NCI-H2107 (cell line): ENCODE data around the gene ZXDC.

Experiments
- DNase-seq: peaks from one replicate; lab custom pipeline; 2025; lab: John Stamatoyannopoulos, UW

Gene ZXDC

GRCh38 chr3:126415661-126416591 is 59.8 kb downstream of the ZXDC start:
- no peak for DNase-seq

GRCh38 chr3:126414961-126415660 is 60.6 kb downstream of the ZXDC start:
- no peak for DNase-seq

GRCh38 chr3:126414406-126414805 is 61.3 kb downstream of the ZXDC start:
- no peak for DNase-seq

GRCh38 chr3:126413693-126414080 is 62.0 kb downstream of the ZXDC start:
- no peak for DNase-seq

DNA sequence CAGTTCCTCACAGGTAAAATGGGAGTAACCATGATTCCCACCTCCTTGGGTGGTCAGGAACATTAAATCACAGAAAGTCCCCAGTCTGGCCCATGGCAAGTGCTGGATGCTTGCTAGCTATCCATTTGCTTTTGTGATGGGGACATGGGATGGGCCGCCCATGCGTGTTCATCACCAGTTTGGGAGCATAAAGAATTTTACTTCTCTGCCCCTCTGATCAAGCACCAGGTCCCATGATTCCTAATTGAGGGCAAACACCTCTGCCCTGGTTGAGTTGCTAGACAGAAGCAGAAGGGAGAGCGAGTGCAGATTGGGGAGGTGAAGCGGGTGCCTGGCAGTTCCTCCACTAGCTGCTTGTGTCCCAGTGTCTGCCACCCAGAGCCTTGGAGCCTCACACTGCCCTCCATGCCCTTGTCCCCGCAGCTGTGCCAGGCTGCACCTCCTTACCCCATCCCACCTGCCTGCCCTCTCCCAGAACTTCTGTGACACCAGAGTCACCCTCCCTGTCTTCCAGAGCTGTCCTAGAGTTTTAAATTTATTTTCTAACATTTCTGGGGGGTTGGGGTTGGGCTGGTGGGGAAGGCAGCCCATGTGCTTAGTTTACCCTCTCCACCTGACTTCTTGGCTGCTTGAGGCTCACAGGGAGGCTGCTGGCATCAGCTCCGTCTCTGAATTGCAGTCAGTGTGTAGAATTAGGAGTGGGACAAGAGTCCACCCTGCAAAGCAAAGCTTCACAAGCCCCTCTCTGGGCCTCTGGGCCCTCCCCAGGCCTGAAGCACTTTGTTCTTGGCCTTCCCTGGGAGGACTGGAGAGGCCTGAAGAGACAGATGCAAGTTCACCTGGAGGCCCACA is 62.6 kb downstream of the ZXDC start:
- no peak for DNase-seq

GRCh38 chr3:126408099-126408498 is 67.6 kb downstream of the ZXDC start:
- no peak for DNase-seq

- no peak for DNase-seq
Measured at GRCh38 chr3:126407412-126408044, 68.2 kb downstream of the ZXDC start.

GRCh38 chr3:126406389-126407296 is 69.0 kb downstream of the ZXDC start:
- no peak for DNase-seq

DNA sequence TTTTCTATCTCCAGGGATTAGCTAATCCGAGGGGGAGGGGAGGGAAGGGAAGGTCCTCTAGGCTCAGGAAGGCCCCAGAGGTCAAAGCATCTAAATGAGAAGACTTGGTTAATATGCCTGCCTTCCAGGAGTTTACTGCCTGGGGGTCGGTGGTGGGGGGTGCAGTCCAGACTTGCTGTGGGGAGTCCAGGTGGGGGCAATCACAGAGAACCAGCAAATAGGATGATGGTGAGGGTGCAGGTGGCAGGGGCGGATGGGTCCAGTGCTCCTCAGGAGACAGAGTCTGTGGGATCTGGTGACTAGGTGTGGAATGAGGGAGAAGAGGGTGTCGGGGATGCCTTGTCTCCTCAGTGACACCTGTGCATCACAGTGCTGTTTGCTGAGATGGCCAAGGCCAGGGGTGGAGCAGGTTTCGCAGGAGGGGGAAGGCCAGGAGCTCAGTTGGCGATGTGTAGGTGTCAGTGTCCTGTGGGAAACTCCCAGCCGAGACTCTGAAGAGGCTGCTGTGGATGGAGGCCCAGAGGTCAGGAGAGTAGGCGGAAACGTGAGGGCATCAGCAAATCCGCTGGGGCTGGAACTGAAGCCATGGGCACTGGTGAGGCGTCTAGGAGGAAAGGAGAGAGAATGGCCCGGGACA is 72.9 kb downstream of the ZXDC start:
- no peak for DNase-seq

DNA sequence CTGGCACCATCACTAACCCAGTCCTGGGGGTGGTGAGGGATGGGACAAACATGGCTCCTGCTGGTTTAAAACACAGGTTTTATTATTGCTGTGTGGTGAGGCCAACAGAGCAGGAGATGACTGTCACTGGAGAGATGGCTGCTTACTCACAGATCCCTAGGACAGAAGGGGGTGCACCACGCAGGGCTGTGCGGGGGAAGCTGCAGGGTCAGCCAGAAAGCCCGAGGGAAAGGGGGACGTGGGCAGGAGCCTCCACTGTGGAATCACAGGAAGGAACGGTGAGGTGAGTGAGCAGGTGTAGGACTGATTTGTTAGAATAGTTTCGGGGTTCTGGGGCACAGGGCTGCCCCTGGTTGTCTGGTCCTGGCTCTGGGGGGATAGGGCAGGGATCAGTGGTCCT is 73.5 kb downstream of the ZXDC start:
- no peak for DNase-seq

GRCh38 chr3:126401611-126402160 is 74.0 kb downstream of the ZXDC start:
- DNase-seq, result no peak

- no peak for DNase-seq
Measured at GRCh38 chr3:126399756-126400155, 75.9 kb downstream of the ZXDC start.

GRCh38 chr3:126399351-126399735 is 76.3 kb downstream of the ZXDC start:
- DNase-seq, result no peak

DNA sequence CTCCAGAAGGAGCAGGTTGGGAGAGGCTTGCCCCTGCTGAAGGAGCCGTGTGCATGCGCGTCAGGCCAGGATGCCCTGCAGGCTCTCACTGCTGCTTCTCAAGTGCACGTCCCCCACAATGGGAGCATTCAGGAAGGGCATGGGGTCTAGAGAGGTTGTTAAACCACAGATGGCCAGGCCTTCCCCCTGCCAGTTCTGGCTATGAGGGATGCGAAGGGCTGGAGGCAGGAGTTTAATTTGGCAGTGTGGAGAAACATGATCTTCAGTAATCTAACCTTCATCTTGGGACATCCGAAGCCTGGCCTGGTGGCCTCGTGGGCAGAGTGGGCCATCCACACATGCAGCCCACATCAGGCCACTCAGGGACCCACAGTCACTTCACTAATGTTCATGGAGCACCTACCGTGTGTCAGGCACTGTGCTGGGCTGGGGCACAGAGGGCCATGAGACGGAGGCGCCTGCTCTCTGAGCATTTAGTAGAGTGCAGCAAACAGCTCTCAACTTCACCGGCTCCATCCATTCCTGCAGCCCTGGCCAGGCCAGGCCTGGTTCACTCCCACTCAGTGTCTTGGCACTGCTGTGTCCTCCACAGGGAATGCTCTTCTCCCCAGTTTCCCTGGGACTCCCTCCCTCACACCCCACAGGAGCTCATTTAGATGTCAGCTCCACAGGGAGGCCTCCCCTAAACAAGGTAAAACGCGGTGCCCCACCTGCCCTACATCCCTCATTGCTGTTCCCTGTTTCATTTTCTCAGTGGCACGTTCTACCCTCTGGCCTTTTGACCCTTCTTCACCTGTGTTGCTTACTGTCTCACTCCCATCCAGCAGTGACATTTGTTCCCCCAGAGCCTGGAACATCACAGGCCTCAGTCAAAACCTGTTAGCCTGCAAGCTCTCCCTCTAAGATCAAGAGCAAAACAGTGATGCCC is 77.0 kb downstream of the ZXDC start:
- DNase-seq, result no peak

DNA sequence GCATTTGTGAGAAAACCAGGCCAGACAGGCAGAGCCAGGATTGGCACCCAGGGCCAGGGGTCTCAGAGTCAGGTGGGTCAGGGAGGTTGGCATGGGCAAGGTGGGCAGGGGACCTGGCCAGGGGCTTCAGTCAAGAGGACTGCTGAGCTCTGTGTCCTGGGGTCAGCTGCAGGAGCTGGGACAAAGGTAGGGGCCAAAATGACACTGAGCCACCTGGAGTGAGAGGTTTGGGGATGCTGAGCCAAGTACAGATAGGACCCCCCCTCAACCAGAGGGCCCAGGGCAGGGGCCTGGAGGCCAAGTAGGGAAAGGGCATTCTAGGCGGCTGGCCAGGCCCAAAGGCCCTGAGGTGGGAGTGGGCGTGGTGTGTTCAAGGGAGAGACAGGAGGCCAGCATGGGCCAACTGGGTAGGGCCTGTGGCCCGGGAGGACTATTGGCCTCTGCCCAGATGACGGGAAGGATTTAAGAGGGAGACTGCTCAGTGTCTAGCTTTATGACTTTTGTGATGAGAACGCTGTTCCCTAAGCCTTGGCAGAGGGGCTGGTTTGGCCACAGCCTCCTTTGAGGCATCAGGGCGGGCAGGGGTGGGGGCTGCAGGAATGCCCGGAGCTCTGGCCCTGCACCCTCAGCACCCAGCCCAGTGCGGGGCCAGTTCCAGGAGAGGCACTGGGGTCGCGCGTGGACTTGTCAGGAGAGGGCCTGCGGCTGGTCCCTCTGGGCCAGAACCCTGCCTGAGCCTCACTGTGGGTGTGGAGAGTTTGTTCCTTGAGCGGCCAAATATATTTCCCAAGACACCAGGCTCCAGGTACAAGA is 77.9 kb downstream of the ZXDC start:
- no peak for DNase-seq

DNA sequence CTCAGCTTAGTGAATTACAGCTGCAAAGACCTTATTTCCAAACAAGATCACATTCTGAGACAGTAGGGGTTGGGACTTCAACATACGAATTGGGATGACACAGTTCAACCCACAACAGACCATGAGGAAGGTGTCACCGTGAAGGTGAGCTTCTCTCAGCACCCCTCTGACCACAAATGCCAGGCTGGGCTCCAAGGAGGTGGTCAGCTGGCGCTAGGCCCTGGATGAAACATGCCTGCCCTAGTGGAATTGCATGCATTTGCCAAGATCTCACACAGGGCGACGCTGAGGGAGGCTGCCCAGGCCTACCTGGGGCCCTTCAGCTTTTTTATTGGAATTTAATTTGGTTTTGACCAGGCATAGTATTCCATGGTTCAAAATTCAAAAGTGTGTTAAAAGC is 79.2 kb downstream of the ZXDC start:
- DNase-seq, result no peak

- DNase-seq, result no peak
Measured at GRCh38 chr3:126395846-126396513, 79.7 kb downstream of the ZXDC start.

- DNase-seq, result no peak
Measured at GRCh38 chr3:126394977-126395321, 80.7 kb downstream of the ZXDC start.
